HG03159 (cell line): ENCODE results near the gene TSSK3.
"Not testable (repeated sequence)": the region's sequence is repeated elsewhere in the genome, so short reads cannot be mapped to it uniquely, and the experiment has no call there.

Source experiments
- ATAC-seq: cut with Tn5 transposase; IDR thresholded peaks from one replicate; pipeline ENCODE4 v1.9.1; 2021; ENCODE audit warnings: mild to moderate bottlenecking, moderate library complexity; ENCODE audit not compliant: unreplicated experiment

TSSK3 gene

GRCh38 chr1:32396524-32396923 is 34.2 kb downstream of the TSSK3 start:
- not testable (repeated sequence) for ATAC-seq

- no peak for ATAC-seq
Measured at GRCh38 chr1:32398401-32398800, 36.1 kb downstream of the TSSK3 start.

- no peak for ATAC-seq
Measured at GRCh38 chr1:32399843-32400242, 37.5 kb downstream of the TSSK3 start.

GRCh38 chr1:32400876-32401631 is 38.7 kb downstream of the TSSK3 start:
- no peak for ATAC-seq

- ATAC-seq: no peak
Measured at GRCh38 chr1:32404946-32405345, 42.6 kb downstream of the TSSK3 start.

GRCh38 chr1:32405672-32406467 is 43.5 kb downstream of the TSSK3 start:
- ATAC-seq: no peak

- no peak for ATAC-seq
Measured at GRCh38 chr1:32406629-32407111, 44.3 kb downstream of the TSSK3 start.

- no peak for ATAC-seq
Measured at GRCh38 chr1:32411261-32411660, 48.9 kb downstream of the TSSK3 start.

- no peak for ATAC-seq
Measured at GRCh38 chr1:32413507-32414185, 51.3 kb downstream of the TSSK3 start.
